OCI-LY1 (cell line): ENCODE data around the gene AVP.

Experiments
- H2AFZ ChIP-seq: fragments of 200-600 bp; sonication (generic), shearing (Covaris generic); 2 replicates; pipeline ENCODE4 v1.6.0; 2014; ENCODE audit warnings: antibody characterized with exemption, mild to moderate bottlenecking, low read length
- H3F3A ChIP-seq: fragments of 200-600 bp; sonication (generic), shearing (Covaris generic); 2 replicates; pipeline ENCODE4 v1.6.0; 2014; ENCODE audit warnings: mild to moderate bottlenecking, antibody characterized with exemption, low read length, moderate library complexity; ENCODE audit not compliant: insufficient read depth
- H3K27ac ChIP-seq: fragments of 200-600 bp; sonication (generic); 2 replicates; pipeline ENCODE4 v1.5.1; 2014; ENCODE audit warnings: low read length, mixed run types, mild to moderate bottlenecking, low read depth; ENCODE audit not compliant: poor library complexity, severe bottlenecking
- H3K27me3 ChIP-seq: fragments of 200-600 bp; sonication (generic); 2 replicates; pipeline ENCODE4 v1.6.0; 2014; ENCODE audit warnings: antibody characterized with exemption, mild to moderate bottlenecking, low read length, moderate library complexity; ENCODE audit not compliant: insufficient read depth
- H3K36me3 ChIP-seq: fragments of 200-600 bp; sonication (generic); 2 replicates; pipeline ENCODE4 v1.6.1; 2014; ENCODE audit warnings: mild to moderate bottlenecking, antibody characterized with exemption, low read length, moderate library complexity, mixed read lengths; ENCODE audit not compliant: insufficient read depth
- H3K4me1 ChIP-seq: fragments of 200-600 bp; sonication (generic); 2 replicates; pipeline ENCODE4 v1.5.1; 2014; ENCODE audit warnings: mild to moderate bottlenecking, low read length, moderate library complexity; ENCODE audit not compliant: insufficient read depth, severe bottlenecking
- H3K4me2 ChIP-seq: fragments of 200-600 bp; sonication (generic), shearing (Covaris generic); 2 replicates; pipeline ENCODE4 v1.6.1; 2014; ENCODE audit warnings: low read length
- H3K4me3 ChIP-seq: fragments of 200-600 bp; sonication (generic); 2 replicates; pipeline ENCODE4 v1.5.1; 2014; ENCODE audit warnings: low read length, low read depth, mild to moderate bottlenecking, mixed read lengths; ENCODE audit not compliant: poor library complexity, severe bottlenecking
- H3K79me2 ChIP-seq: fragments of 200-600 bp; shearing (Covaris generic); 2 replicates; pipeline ENCODE4 v1.6.1; 2016; ENCODE audit warnings: mixed run types, low read length, mixed read lengths; ENCODE audit not compliant: insufficient read depth
- H3K9ac ChIP-seq: fragments of 200-600 bp; sonication (generic), shearing (Covaris generic); 2 replicates; pipeline ENCODE4 v1.6.1; 2014; ENCODE audit warnings: mild to moderate bottlenecking, low read length, mixed read lengths
- H3K9me2 ChIP-seq: fragments of 200-600 bp; sonication (generic), shearing (Covaris generic); 2 replicates; pipeline ENCODE4 v1.6.1; 2014; ENCODE audit warnings: low read depth, mild to moderate bottlenecking, low read length, mixed read lengths
- H3K9me3 ChIP-seq: fragments of 200-600 bp; shearing (Covaris generic); 2 replicates; pipeline ENCODE4 v1.6.1; 2014; ENCODE audit warnings: low read length, mixed read lengths
- H4K20me1 ChIP-seq: fragments of 200-600 bp; sonication (generic), shearing (Covaris generic); 2 replicates; pipeline ENCODE4 v1.6.0; 2016; ENCODE audit warnings: mild to moderate bottlenecking, low read length; ENCODE audit not compliant: insufficient read depth
- CTCF ChIP-seq: fragments of 200-600 bp; sonication (generic), shearing (Covaris generic); IDR thresholded peaks from 2 replicates; pipeline ENCODE4 v1.5.1; 2017; ENCODE audit warnings: mild to moderate bottlenecking, antibody characterized with exemption, low read length, moderate library complexity, mixed read lengths
- EZH2 ChIP-seq: fragments of 200-600 bp; sonication (generic), shearing (Covaris generic); IDR thresholded peaks from 2 replicates; pipeline ENCODE4 v1.8.0; 2017; ENCODE audit warnings: borderline replicate concordance, mixed run types, mild to moderate bottlenecking, antibody characterized with exemption, low read length, moderate library complexity, mixed read lengths

AVP gene

GRCh38 chr20:3082306-3082951 lies 2.1 kb downstream of the AVP start:
- Histone ChIP-seq H3K9ac (no peak overlapping the region), H3K27ac (no peak overlapping the region), H2AFZ (no peak overlapping the region), H3K9me3 (no peaks in the 10 kb centered on the region), H3K27me3 (no peaks in the 10 kb centered on the region; the same call in 1 of the 2 replicates), H3K79me2 (no peaks in the 10 kb centered on the region), H4K20me1 (no peaks in the 10 kb centered on the region), H3K4me2 (no peak overlapping the region), H3K4me3 (no peak overlapping the region), H3K36me3 (no peaks in the 10 kb centered on the region), H3K9me2 (no peaks in the 10 kb centered on the region), H3K4me1 (no peaks in the 10 kb centered on the region), H3F3A (no peaks in the 10 kb centered on the region)
- TF ChIP-seq CTCF (no peak), EZH2 (no peak)

- H3K27me3 ChIP-seq, result no peaks in the 10 kb centered on the region; the same call in 1 of the 2 replicates
- TF ChIP-seq CTCF, result no peak
- TF ChIP-seq EZH2, result no peak
- H3K4me3 ChIP-seq, result no peak overlapping the region
- no peaks in the 10 kb centered on the region for H3F3A ChIP-seq
- no peaks in the 10 kb centered on the region for H3K36me3 ChIP-seq
- H3K9me2 ChIP-seq, result no peaks in the 10 kb centered on the region
- H3K9ac ChIP-seq, result no peak overlapping the region
- no peak overlapping the region for H2AFZ ChIP-seq
- H3K27ac ChIP-seq, result no peak overlapping the region
- H3K4me1 ChIP-seq, result no peaks in the 10 kb centered on the region
- H3K4me2 ChIP-seq, result no peak overlapping the region
- no peaks in the 10 kb centered on the region for H3K79me2 ChIP-seq
- H4K20me1 ChIP-seq, result no peaks in the 10 kb centered on the region
- no peaks in the 10 kb centered on the region for H3K9me3 ChIP-seq
Measured at GRCh38 chr20:3081641-3082040, 2.9 kb downstream of the AVP start.

- H3K9me2 ChIP-seq, result no peaks in the 10 kb centered on the region
- H3K9ac ChIP-seq, result no peak overlapping the region
- no peak overlapping the region for H3K4me2 ChIP-seq
- no peaks in the 10 kb centered on the region for H3K36me3 ChIP-seq
- H3K4me3 ChIP-seq, result no peak overlapping the region
- H3K27ac ChIP-seq, result no peak overlapping the region
- no peaks in the 10 kb centered on the region for H3F3A ChIP-seq
- no peak overlapping the region for H2AFZ ChIP-seq
- H4K20me1 ChIP-seq, result no peaks in the 10 kb centered on the region
- no peaks in the 10 kb centered on the region; the same call in 1 of the 2 replicates for H3K27me3 ChIP-seq
- no peaks in the 10 kb centered on the region for H3K4me1 ChIP-seq
- no peak for TF ChIP-seq CTCF
- TF ChIP-seq EZH2, result no peak
- H3K79me2 ChIP-seq, result no peaks in the 10 kb centered on the region
- no peaks in the 10 kb centered on the region for H3K9me3 ChIP-seq
Measured at GRCh38 chr20:3080939-3081388, 3.6 kb downstream of the AVP start.
